Esophagus squamous epithelium (tissue), 5 donors: ENCODE data around the gene PRR5L. TPM values are rescaled to one million over a fixed set of nuclear protein-coding genes. Genes with fewer than 3 reads are reported as not detected.
A peak's percentile ranks its signal among the peaks of the same experiment; 100 is the strongest.

Source experiments
- DNase-seq: peaks from one replicate; lab custom pipeline; 2025; lab: John Stamatoyannopoulos, UW
- H3K27ac ChIP-seq, 4 donors: fragments of 200-600 bp; sonication (generic); one replicate each; pipeline ENCODE4 v1.5.1; 2016 to 2019; ENCODE audit warnings: mild to moderate bottlenecking in 1 of 4
- H3K27me3 ChIP-seq, 4 donors: fragments of 200-600 bp; sonication (generic); 1 replicate in 3 of 4; 2 replicates in 1 of 4; pipeline versions ENCODE4 v1.5.1 to v1.6.0; 2017 to 2021; ENCODE audit warnings: antibody characterized with exemption in 1 of 4
- H3K36me3 ChIP-seq, 3 donors: fragments of 200-600 bp; sonication (generic); one replicate each; pipeline ENCODE4 v1.5.1; 2016 to 2019
- H3K4me1 ChIP-seq, 3 donors: fragments of 200-600 bp; sonication (generic); one replicate each; pipeline ENCODE4 v1.5.1; 2017 to 2019
- H3K4me3 ChIP-seq, 4 donors: fragments of 200-600 bp; sonication (generic); 1 replicate in 3 of 4; 2 replicates in 1 of 4; pipeline ENCODE4 v1.5.1; 2016 to 2019; ENCODE audit warnings: mild to moderate bottlenecking in 2 of 4, moderate library complexity in 1 of 4
- H3K9me3 ChIP-seq, 3 donors: fragments of 200-600 bp; sonication (generic); one replicate each; pipeline ENCODE4 v1.5.1; 2016 to 2019
- POLR2A ChIP-seq, 4 donors: fragments of 450-650 bp; IDR thresholded peaks; one replicate each; pipeline ENCODE4 v1.6.1; 2017; ENCODE audit warnings: antibody characterized with exemption in 4 of 4, mild to moderate bottlenecking in 4 of 4, moderate library complexity in 3 of 4
- WGBS, 2 donors: methylation state at CpG; one replicate each; pipeline ENCODE4 v1.1.5; 2018; 5-methylcytosine and 5-hydroxymethylcytosine counted together
- intact Hi-C: fragments of 100-400 bp; cut with DNase I; formaldehyde crosslinking; loops from one replicate; pipeline ENCODE4 v1.15.0; 2022
- total RNA-seq, 4 donors: library from RNA; depleted of rRNA; stranded (reverse); fragments of >200 nt; gene quantifications; one replicate each; pipeline ENCODE4 v1.1.0, GENCODE V29; 2016
- TF ChIP-seq, protein P1 (sequence below), 6 experiments: fragments of 450-650 bp in 4 of 6; fragments of 200-600 bp in 2 of 6; sonication (generic) in 2 of 6; IDR thresholded peaks; one replicate each; pipeline ENCODE4 v1.5.1; 2016 to 2019; ENCODE audit warnings: antibody characterized with exemption in 6 of 6, mild to moderate bottlenecking in 4 of 6, moderate library complexity in 4 of 6
- donor health status: DM: yes; HTN: yes; CAD: no.

Gene PRR5L
- total RNA-seq, 4 donors from 2014 or later: 1.4 to 5.7 (median 1.8) TPM

DNA sequence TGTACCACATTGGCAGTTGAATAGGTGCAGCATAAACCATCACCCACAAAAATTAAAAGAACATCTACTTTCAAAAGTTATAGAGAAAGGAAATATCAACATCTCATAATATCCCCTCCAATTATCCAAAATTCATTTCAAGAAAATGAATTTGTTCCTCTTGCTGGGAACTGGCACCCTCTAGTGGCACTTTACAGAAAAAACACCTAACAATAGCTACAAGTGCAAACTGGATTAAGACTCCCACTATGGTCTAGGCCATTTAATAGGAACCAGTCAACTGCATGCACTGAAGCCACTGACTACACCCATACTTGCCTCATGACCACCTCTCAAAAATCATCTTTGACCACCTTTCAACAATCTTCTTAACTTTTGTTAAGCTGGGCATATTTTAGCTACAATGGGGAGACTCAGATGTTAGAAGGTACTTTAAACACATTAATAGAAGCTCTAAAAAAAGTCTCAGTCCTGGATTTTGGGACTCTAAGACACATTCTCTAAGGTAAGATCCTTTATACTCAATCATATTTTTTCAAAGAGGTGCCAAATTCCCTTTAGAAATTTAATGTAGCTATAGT is 196.7 kb downstream of the PRR5L start:
- H3K4me1 ChIP-seq: peaks cover 0 to 4% (median 0%) of the 10 kb centered on the region in 3 donors
- TF ChIP-seq, protein P1, sequence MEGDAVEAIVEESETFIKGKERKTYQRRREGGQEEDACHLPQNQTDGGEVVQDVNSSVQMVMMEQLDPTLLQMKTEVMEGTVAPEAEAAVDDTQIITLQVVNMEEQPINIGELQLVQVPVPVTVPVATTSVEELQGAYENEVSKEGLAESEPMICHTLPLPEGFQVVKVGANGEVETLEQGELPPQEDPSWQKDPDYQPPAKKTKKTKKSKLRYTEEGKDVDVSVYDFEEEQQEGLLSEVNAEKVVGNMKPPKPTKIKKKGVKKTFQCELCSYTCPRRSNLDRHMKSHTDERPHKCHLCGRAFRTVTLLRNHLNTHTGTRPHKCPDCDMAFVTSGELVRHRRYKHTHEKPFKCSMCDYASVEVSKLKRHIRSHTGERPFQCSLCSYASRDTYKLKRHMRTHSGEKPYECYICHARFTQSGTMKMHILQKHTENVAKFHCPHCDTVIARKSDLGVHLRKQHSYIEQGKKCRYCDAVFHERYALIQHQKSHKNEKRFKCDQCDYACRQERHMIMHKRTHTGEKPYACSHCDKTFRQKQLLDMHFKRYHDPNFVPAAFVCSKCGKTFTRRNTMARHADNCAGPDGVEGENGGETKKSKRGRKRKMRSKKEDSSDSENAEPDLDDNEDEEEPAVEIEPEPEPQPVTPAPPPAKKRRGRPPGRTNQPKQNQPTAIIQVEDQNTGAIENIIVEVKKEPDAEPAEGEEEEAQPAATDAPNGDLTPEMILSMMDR (IDR thresholded peaks at IDR 0.05): peak; percentile 20 to 76 (median 63)
- no peak for TF ChIP-seq POLR2A (IDR thresholded peaks at IDR 0.05)
- H3K27me3 ChIP-seq: no peaks in the 10 kb centered on the region
- peaks cover 7 to 93% (median 17%) of the 10 kb centered on the region in 3 donors for H3K36me3 ChIP-seq
- no peak for DNase-seq
- no peaks in the 10 kb centered on the region for H3K9me3 ChIP-seq
- no peak overlapping the region for H3K4me3 ChIP-seq
- intact Hi-C loops: loop anchor here (10.0 kb wide), 1 partner anchor 878 kb away; the partner anchor contains the start of gene FJX1
- no peak overlapping the region for H3K27ac ChIP-seq

DNA sequence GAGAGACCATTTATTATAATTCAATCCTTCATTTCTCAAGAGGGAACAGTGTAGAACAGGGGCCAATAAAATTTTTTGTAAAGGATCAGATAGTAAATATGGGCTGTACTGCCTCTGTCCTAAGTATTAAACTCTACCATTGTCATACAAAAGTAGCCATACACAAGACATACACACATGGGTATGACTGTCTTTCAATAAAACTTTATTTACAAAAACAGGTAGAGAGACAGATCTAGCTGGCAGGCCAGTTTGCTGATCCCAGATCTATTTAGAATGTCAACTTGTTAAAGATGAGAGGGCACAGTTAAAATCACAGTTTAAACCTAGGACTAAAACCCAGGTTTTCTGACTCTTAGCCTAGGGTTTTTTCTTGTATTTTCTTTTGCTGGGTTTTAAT is 197.2 kb downstream of the PRR5L start:
- Histone ChIP-seq H3K4me3 (no peak overlapping the region), H3K27me3 (no peaks in the 10 kb centered on the region), H3K36me3 (peaks cover 9 to 93% (median 17%) of the 10 kb centered on the region in 3 donors), H3K4me1 (no peaks in the 10 kb centered on the region), H3K9me3 (no peaks in the 10 kb centered on the region), H3K27ac (no peak overlapping the region)
- no peak for TF ChIP-seq POLR2A (IDR thresholded peaks at IDR 0.05)
- no peak for DNase-seq
- intact Hi-C loops: loop anchor here (10.0 kb wide), 1 partner anchor 879 kb away; the partner anchor contains the start of gene FJX1

DNA sequence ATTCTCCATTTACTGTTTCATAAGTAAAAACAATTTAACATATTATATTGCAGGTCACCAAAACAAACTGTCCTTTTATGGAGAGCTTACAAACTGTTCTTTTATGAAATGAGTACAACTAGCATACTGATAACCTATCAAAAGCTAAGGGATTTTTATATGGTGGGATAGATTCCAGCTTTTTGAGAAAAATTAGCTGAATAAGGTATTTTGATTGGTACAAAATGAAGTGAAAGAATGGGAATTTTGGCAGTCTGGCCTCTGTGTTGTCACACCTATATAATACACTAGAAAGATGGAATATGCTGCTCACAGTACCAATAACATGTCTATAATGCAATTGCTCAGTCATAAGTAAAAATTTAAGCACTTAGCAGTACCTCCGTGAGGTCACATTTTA is 202.6 kb downstream of the PRR5L start:
- 86 to 93% methylated on average over 1 of the region's 1 CpG for WGBS, 2 donors
- peaks cover 5 to 78% (median 11%) of the 10 kb centered on the region in 3 donors for H3K36me3 ChIP-seq

DNA sequence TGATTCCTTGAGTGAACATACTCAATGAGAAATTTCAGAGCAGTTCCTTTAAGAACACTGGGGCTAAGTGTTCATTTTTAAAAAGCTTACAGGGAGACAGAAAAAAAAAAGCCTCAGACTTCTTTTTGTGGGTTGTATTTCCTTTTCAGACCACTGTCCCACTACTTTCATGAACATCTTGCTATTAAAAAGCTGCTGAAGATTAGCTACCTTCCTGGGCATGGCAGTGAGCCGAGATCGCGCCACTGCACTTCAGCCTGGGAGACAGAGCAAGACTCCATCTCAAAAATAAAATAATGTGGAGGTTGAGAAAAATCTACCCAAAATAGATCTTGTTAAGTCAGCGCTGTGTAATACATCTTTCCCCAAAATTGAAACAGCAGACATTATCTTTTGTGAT is 203.2 kb downstream of the PRR5L start:
- WGBS, 2 donors: 72 to 84% methylated on average over 4 of the region's 4 CpGs
- no peak for TF ChIP-seq POLR2A (IDR thresholded peaks at IDR 0.05)
- TF ChIP-seq, protein P1 (IDR thresholded peaks at IDR 0.05): no peak
- no peak overlapping the region for H3K4me3 ChIP-seq
- intact Hi-C loops: loop anchor here (10.0 kb wide), 1 partner anchor 885 kb away; the partner anchor contains the start of gene FJX1
- H3K27ac ChIP-seq: no peak overlapping the region
- H3K27me3 ChIP-seq: no peaks in the 10 kb centered on the region
- DNase-seq: no peak
- no peaks in the 10 kb centered on the region for H3K9me3 ChIP-seq
- H3K36me3 ChIP-seq: peaks cover 5 to 78% (median 8%) of the 10 kb centered on the region in 3 donors
- H3K4me1 ChIP-seq: peaks cover 0 to 11% (median 0%) of the 10 kb centered on the region in 3 donors

More for the DNA sequence above, 202.6 kb downstream of the PRR5L start:
- Histone ChIP-seq H3K9me3 (no peaks in the 10 kb centered on the region), H3K4me3 (no peak overlapping the region), H3K27me3 (no peaks in the 10 kb centered on the region), H3K4me1 (peaks cover 0 to 11% (median 0%) of the 10 kb centered on the region in 3 donors), H3K27ac (no peak overlapping the region)
- intact Hi-C loops: loop anchor here (10.0 kb wide), 1 partner anchor 884 kb away; the partner anchor contains the start of gene FJX1
- no peak for DNase-seq
- TF ChIP-seq, protein P1 (IDR thresholded peaks at IDR 0.05): no peak
- no peak for TF ChIP-seq POLR2A (IDR thresholded peaks at IDR 0.05)

DNA sequence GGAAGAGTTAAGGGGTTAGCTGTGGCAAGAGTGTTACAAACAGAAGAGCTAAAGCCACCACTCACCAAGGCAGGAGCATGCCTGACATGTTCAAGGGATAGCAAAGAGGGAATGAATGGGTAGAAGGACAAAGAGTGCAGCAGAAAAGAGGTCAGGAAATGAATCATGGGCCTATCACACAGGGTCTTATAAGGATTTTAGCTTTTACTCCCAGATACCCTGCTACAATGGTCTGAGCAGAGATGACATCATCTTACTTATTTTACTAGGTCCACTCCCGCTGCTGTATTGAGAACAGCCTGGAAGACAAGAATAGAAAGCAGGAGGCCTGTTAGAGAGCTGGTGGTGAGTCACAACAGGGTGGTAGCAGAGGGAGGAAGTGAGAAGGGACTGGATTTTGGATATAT is 204.2 kb downstream of the PRR5L start:
- Histone ChIP-seq H3K4me1 (peaks cover 0 to 11% (median 0%) of the 10 kb centered on the region in 3 donors), H3K27me3 (no peaks in the 10 kb centered on the region), H3K4me3 (no peak overlapping the region), H3K36me3 (peaks cover 5 to 69% (median 7%) of the 10 kb centered on the region in 3 donors), H3K9me3 (no peaks in the 10 kb centered on the region), H3K27ac (peak overlapping the region in 1 of 4 donors; percentile 5)
- intact Hi-C loops: no loop called here
- 11 to 36% methylated on average over 1 of the region's 1 CpG for WGBS, 2 donors
- no peak for DNase-seq
- TF ChIP-seq, protein P1 (IDR thresholded peaks at IDR 0.05): no peak
- no peak for TF ChIP-seq POLR2A (IDR thresholded peaks at IDR 0.05)
